Vagina (tissue), 2 donors: Measurements from ENCODE around the gene CACNB1.

Experiments
- CTCF ChIP-seq, 3 experiments: fragments of 450-650 bp in 2 of 3; fragments of 200-600 bp in 1 of 3; sonication (generic) in 1 of 3; IDR thresholded peaks; one replicate each; pipeline ENCODE4 v1.5.1; 2017 to 2019; ENCODE audit warnings: antibody characterized with exemption in 3 of 3, mild to moderate bottlenecking in 2 of 3, moderate library complexity in 2 of 3
- POLR2A ChIP-seq, 2 donors: fragments of 450-650 bp; IDR thresholded peaks; one replicate each; pipeline ENCODE4 v1.6.1; 2017; ENCODE audit warnings: antibody characterized with exemption in 2 of 2, mild to moderate bottlenecking in 2 of 2, moderate library complexity in 2 of 2
- POLR2AphosphoS5 ChIP-seq, 2 donors: sonication (generic); formaldehyde crosslinking; IDR thresholded peaks; one replicate each; pipeline ENCODE4 v1.9.0; 2017; ENCODE audit warnings: antibody characterized with exemption in 2 of 2, mild to moderate bottlenecking in 2 of 2, low read depth in 1 of 2; ENCODE audit not compliant: insufficient read depth in 1 of 2

DNA sequence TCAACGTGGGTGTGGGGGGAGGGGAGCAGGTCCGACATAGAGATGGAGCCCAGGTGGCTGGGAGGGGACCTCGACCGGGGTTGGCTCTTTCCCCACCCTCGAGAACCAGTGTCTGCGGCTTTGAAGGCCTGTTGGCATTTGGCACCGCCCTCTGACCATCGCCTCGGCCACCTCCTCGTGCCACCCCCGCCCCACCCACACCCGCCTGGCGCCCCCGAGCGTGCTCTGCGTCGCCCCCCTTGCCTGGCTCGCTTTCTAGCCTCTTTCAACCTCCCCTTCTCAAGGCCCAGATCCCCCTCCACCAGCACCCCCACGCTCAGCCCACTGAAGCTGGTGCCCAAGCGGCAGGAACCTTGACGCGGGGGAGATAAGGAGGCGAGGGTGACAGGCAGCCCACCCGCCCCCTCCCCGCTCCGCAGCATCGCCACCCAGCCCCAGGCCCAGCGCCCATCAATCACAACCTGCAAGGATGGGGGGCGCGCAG, 619 bp downstream of the CACNB1 start:
- TF ChIP-seq POLR2A (IDR thresholded peaks at IDR 0.05): no peak
- no peak for TF ChIP-seq CTCF (IDR thresholded peaks at IDR 0.05)
- no peak for TF ChIP-seq POLR2AphosphoS5 (IDR thresholded peaks at IDR 0.05; ENCODE audit: insufficient read depth in 1 of 2, low read depth in 1 of 2)
